Central memory CD4-positive, alpha-beta T cell (primary cell): Measurements from ENCODE around the gene FGGY.
"Not testable (repeated sequence)": the region's sequence is repeated elsewhere in the genome, so short reads cannot be mapped to it uniquely, and the experiment has no call there.

ENCODE experiments used
- DNase-seq: peaks from one replicate; pipeline ENCODE4 v3.0.0; 2022

FGGY gene

DNA sequence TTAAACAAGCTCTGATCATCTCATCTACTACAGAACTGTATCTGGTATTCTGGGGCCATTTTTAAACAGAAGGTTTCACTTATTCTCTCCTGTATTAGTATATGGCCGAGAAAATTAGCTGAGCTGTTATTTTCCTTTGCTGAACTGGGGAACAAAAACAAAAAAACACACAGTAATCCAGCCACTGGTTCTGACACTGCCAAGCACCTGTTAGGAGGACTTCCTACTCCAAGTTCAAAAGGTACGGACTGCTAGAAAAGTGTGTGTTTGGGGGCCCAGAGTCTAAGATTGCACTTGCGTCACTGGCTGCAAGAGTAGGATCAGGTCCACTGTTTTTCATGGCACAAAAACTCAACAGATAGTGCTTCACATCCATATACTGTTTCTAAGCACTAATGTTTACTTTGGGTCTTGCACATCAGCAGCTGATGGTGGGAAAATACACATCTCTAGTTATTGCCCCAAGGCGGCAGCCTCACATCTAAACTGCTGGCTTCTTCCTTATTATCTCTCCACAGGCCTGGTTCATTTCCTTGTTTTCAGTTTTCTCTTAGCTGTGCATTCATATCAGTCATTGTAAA, 226.1 kb downstream of the FGGY start:
- DNase-seq: no peak

DNA sequence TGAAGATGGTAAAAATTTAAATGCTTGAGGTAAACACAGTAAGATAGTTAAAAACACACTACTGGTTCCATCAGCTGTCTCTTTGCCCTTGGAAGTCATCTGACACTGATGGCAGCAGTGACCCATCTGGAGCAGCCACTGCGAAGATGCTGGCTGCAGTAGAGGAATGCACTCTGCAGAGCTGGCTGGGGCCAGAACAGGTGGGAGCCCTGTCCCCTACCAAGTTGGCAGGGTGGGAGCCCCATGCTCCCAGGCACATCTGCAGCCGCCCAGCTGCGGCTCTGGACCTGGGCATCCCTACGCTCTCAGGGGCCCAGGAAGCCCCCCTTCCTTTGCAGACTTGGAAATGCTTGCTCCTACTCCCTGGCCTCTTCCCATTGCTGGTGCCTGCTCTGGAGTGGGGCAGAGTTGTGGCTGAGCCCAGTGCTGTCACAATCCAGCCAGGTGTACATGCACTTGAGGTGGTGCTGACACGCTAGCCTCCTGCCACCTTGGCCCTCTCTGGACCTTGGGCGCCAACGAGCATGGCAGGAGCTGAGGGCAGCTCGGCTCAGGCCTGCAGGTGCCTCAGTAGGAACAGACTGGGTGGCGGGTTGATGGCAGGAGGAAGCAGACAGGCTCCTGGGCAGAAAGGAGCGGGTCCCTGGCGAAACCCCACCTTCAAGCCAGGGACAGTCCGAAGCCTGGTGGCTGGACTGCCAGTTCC, 227.0 kb downstream of the FGGY start:
- no peak for DNase-seq

DNA sequence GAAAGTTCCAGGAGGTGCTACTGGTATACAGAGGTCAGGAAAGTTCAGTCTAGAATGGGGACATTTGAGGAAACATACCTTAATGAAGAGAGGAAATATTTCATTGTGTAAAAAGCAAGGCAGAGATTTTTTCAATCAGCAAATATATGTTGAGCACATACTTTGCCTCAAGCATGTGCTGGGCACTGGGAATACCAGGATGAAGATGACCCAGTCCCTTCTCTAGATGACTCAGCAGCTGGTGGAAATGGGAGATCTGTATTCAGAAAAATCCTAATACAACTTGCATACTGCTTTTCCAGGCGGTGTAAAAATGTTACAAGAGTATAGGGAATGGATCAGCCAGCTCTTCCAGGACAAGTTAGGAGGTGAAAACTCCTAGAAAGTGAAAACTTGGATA, 229.3 kb downstream of the FGGY start:
- no peak for DNase-seq

- DNase-seq: no peak
Measured at GRCh38 chr1:59528471-59528870, 231.6 kb downstream of the FGGY start.

DNA sequence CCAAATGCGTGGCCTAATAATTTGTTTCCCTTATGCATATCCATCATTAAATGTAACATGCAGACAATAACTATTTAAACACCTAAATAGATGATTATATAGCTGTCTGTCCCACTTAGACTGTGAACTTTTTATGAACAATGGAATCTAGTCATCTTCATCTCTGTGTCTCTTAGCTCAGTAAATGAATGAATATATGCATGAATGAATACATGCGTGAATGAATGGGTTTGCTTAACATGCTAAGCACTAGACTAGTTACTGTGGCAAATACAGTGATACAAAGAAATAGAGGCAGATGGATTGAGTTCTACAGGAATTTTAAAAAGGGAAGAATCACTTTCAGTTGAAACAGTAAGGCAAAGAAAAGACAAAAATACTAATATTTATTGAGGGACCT, 232.0 kb downstream of the FGGY start:
- DNase-seq: no peak

- no peak for DNase-seq
Measured at GRCh38 chr1:59530119-59530518, 233.2 kb downstream of the FGGY start.

DNA sequence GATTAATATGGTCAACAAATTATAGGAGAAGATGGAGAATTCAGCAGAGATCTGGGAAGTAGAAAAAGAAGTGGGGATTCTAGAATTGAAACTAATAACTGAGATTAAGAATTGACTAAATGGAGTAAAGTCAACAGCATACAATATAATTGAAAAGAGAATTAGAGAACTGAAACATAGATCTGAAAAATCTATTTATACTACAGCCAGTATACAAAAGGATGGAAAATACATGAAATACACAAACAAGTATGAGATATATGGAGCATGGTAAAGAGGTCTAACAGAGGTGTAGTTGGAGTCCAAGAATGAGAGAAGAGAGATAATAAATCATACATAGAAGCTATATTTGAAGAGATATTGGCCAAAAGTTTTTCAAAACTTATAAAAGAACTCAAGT, 235.2 kb downstream of the FGGY start:
- no peak for DNase-seq

- DNase-seq: not testable (repeated sequence)
Measured at GRCh38 chr1:59538476-59538875, 241.6 kb downstream of the FGGY start.

DNA sequence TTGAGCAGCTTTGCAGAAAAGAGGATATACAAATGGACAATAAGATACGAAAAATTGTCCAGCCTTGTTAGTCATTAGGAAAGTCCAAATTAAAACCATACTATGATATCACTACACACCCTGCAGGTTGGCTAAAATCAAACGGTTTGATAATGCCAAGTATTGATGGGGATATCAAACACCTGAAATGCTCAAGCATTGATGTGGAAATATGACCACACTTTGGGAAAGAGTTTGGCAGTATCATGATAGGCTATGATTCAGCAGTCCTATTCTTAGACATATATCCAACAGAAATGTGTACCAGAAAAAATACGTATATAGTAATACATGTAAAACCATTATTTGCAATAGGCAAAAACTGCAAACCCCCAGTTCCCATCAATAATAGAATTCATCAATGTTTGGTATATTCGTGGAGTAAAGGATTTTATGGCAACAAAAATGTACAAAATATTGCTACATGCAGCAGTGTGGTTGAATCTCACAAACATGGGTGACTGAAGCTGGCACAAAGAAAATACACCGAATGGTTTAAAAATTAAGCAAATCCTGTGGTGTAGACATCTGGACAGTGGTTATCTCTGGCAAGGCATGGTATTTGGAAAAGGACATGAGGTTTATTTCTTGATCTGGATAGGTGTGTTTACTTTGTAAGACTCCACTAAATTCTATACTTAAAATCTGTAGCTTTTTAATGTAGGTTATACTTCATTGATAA, 243.2 kb downstream of the FGGY start:
- DNase-seq: no peak

GRCh38 chr1:59541161-59541560, 244.3 kb downstream of the FGGY start:
- DNase-seq: no peak

DNA sequence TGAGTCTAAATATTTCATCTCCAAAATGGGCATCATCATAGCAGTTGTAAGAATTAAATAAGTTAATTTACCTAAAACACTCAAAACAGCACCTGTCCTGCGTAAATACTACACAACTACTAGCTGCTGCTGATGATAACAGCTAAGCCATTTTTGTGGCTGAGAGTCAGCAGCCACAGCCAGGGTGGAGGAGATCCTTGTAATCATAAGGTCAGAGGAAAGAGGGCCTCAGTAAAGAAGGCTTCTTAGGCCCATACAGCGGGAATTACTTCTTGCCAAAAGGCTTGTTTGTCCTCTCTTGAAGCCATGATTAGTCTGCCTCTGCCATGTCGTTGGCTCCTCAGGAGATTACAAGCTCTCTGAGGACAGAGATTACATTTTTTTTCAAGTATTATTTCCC, 245.0 kb downstream of the FGGY start:
- DNase-seq: no peak

DNA sequence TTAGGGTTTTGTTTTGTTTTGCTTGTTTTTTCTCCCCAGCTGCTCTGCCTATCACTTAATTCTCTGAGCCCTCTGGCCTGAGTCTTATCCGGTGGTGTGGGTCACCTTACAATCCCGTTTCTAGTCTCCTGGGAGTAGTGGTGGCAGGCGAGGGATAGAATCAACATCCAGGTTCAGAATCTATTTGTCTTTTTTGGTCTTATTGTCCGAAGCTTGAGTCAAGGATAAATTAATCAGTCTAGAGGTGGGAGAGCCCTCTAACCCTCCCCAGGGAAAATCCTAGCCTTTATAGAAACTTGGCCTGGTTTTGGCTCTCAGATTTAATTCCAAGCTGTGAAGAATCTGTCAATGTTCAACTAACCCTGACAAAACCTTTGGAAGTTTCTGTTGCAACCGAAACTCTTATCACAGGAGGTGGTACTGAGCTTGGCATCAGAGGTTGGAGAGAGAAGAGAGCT, 246.3 kb downstream of the FGGY start:
- DNase-seq: no peak

DNA sequence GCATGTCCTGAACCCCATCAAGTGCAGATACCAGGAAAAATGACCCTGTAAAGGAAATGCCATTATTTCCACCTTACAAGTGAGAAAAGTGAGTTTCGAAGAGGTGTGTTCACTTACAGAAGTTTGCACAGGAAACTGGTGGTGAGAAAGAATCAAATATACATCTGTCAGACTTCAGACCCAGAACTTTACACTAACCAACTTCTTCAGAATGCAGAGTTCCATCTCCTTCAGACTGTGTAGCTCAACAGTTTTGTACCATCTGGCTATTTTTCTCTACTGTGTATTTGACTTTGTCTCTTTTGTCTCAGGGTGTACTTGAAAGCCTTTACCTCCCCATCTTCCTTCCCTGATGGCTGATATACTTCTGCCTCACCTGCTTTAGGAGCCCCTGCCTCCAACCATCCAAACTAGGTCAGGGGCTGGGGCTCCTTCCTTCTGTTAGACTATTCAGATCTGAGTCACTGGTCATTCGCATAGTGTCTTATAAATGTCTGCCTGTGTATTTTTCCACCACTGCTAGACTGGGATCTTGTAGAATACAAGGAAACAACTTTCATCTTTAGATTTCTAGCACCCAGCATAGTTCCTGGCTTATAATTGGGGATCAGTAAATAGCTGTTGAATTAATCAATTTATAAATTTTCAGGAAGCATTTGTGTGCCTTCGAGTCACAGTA, 247.9 kb downstream of the FGGY start:
- DNase-seq: no peak

GRCh38 chr1:59545830-59546229, 248.9 kb downstream of the FGGY start:
- DNase-seq: no peak

- DNase-seq: no peak
Measured at GRCh38 chr1:59549066-59549837, 252.4 kb downstream of the FGGY start.

GRCh38 chr1:59549903-59550302, 253.0 kb downstream of the FGGY start:
- no peak for DNase-seq

DNA sequence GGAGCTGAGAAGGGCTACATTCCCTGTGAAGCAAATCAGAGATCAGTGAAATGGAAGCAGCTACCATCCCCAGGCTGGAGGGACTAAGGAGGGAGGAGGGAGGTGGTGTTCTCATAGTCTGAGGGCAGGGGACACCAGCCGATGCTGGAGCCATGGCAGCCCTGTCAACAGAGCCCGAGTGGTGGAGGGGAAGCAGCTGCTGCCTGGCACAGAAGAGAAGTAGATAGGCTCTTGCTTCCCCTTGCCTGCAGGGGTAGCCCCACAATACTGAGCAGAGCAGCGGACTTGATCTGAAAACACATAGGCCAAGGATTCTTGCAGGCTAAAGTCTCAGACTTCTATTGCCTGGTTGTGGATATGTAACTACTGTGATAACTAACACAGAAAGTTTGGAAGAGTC, 255.1 kb downstream of the FGGY start:
- no peak for DNase-seq

DNA sequence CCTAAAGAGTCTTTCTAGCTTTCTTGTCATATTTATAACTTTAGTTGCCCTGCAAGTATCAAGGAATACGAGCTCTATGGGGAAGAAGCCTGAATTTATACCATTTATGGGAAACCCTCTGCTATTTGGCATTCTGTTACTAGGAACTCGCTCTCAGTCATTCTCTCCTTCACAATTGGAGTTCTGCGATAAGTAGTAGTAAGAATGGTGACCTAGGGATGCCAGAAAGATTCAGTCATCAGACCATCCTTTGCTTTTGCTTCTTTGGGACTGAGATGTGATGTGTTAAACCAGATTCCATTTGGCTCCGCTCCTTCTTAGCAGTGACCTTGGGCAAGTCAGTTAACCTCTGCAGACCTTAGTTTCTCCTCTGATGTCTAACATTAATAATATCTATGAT, 256.5 kb downstream of the FGGY start:
- no peak for DNase-seq

GRCh38 chr1:59554011-59554663, 257.2 kb downstream of the FGGY start:
- DNase-seq: no peak

DNA sequence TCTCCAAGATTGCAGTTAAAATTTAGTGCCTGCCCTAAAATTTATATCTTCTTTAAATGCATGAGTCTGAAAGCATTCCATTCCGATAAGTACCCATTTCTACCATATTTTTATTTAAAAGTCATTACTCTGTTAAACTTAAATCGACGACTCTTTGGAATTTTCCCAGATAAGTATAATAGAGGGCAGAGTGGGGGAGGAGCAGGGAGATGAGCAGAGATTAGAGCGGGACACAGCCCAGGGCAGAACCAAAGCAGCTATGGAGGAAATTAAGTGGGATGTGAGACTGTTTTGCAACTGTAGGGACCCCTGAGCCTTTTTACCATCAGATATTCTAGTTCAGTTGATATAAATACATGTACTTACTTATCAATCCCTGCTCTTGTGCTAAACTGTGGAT, 257.9 kb downstream of the FGGY start:
- DNase-seq: no peak

DNA sequence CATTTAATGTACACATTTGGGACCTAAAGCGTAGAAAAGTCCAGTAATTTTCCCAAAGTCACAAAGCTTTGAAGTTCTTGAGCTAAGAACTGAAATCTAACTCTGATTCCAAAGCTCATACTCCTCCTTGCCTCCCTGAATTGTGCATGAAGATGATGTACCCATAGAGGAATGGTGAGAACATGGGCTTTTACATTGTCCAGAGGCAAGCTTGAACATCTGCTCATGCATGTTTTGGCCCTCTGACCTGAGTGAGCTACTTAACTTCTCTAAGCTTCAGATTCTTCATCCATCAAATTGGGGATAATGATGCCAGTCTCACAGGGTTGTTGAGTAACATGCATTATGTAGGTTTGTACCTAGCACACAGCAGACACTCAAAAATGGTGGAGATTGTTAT, 259.5 kb downstream of the FGGY start:
- DNase-seq: no peak
